Activated CD8-positive, alpha-beta memory T cell treated with anti-CD3 and anti-CD28 coated beads for 36 hours (primary cell): ENCODE data around the gene SLC22A4. TPM values are rescaled to one million over a fixed set of nuclear protein-coding genes. Genes with fewer than 3 reads are reported as not detected.

ENCODE experiments used
- CTCF ChIA-PET: fragments of 350-600 bp; sonication (Branson Sonifier 250); formaldehyde crosslinking; loops from one replicate; lab custom pipeline; 2021; ENCODE audit warnings: antibody characterized with exemption; lab: Charles Lee
- POLR2A ChIA-PET: fragments of 350-600 bp; sonication (Branson Sonifier 250); formaldehyde crosslinking; loops from one replicate; lab custom pipeline; 2021; ENCODE audit warnings: antibody characterized with exemption; lab: Charles Lee
- total RNA-seq, 2 experiments: library from RNA; stranded (reverse); gene quantifications; one replicate each; pipeline ENCODE4 v1.2.3, GENCODE V29; 2021

The SLC22A4 gene
- total RNA-seq, 2 experiments from 2014 or later: 1.6 to 2.2 TPM

GRCh38 chr5:132271251-132272246 lies 22.6 kb upstream of the SLC22A4 start:
- CTCF ChIA-PET: interaction anchor here (0.8 to 2.3 kb wide), 15 partner anchors 9 to 218 kb away, joined by 3 to 10 read pairs (median 4); partner anchors contain the start of genes P4HA2, SLC22A4 and SLC22A5
- POLR2A ChIA-PET: interaction anchor here (0.9 kb wide), 1 partner anchor 22 kb away, joined by 3 read pairs; no protein-coding TSS in a partner anchor

GRCh38 chr5:132272311-132273210 lies 21.6 kb upstream of the SLC22A4 start:
- ChIA-PET POLR2A (interaction anchor here (0.9 kb wide), 1 partner anchor 21 kb away, joined by 3 read pairs; no protein-coding TSS in a partner anchor), CTCF (interaction anchor here (0.7 to 2.3 kb wide), 18 partner anchors 9 to 244 kb away, joined by 3 to 10 read pairs (median 4); partner anchors contain the start of genes P4HA2, SLC22A4 and SLC22A5)

DNA sequence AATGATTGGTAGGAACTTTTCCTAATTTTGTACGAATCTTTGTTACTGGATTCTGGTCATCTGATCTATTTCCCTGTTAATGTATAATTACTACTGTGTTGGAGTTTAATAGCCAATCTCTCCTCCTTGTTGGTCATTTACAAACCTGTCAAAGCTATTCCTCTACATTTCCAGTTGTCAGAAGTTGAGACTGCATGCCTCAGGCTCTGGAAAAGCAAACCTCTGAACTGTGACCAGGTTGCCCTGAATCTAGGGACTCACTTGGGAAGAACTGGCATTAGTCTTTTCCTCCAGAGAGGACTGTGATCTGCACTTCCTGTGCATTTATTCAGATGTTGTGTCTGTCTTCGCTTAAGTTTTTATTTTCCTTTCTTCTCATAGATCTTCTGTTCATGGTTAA lies 20.6 kb upstream of the SLC22A4 start:
- CTCF ChIA-PET: interaction anchor here (0.9 to 2.3 kb wide), 3 partner anchors 46 to 219 kb away, joined by 3 to 7 read pairs (median 4); partner anchors contain the start of genes P4HA2 and SLC22A5

GRCh38 chr5:132274050-132274792 lies 20.0 kb upstream of the SLC22A4 start:
- ChIA-PET CTCF (no interaction called here), POLR2A (interaction anchor here (0.6 kb wide), 1 partner anchor 112 kb away, joined by 3 read pairs; no protein-coding TSS in a partner anchor)

More for the DNA sequence above, 20.6 kb upstream of the SLC22A4 start:
- POLR2A ChIA-PET: interaction anchor here (0.6 kb wide), 1 partner anchor 113 kb away, joined by 3 read pairs; no protein-coding TSS in a partner anchor

- POLR2A ChIA-PET: no interaction called here
- CTCF ChIA-PET: interaction anchor here (1.4 kb wide), 1 partner anchor 16 kb away, joined by 3 read pairs; no protein-coding TSS in a partner anchor
These were observed 18.6 kb upstream of the SLC22A4 start for GRCh38 chr5:132275367-132276220.

DNA sequence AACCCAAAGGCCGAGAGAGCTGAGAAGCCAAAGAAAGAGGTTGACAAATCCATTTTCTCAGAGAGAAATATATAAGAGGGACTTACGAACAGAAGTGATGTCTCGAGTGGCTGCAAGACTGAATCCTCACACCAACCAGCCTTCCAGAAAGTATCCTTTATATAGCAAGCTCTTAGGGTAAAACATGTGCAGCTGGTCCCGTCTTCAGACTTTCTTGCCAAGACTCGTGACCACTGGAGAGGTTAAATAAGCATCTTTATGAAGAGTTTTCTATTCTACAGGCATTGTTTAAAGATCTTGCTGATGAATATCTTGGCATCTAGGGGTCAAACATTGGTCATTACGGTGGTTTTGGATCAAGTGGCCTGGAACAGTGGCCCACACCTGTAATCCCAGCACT lies 16.9 kb upstream of the SLC22A4 start:
- ChIA-PET CTCF (interaction anchor here (0.6 kb wide), 1 partner anchor 778 kb away, joined by 4 read pairs; no protein-coding TSS in a partner anchor), POLR2A (no interaction called here)

DNA sequence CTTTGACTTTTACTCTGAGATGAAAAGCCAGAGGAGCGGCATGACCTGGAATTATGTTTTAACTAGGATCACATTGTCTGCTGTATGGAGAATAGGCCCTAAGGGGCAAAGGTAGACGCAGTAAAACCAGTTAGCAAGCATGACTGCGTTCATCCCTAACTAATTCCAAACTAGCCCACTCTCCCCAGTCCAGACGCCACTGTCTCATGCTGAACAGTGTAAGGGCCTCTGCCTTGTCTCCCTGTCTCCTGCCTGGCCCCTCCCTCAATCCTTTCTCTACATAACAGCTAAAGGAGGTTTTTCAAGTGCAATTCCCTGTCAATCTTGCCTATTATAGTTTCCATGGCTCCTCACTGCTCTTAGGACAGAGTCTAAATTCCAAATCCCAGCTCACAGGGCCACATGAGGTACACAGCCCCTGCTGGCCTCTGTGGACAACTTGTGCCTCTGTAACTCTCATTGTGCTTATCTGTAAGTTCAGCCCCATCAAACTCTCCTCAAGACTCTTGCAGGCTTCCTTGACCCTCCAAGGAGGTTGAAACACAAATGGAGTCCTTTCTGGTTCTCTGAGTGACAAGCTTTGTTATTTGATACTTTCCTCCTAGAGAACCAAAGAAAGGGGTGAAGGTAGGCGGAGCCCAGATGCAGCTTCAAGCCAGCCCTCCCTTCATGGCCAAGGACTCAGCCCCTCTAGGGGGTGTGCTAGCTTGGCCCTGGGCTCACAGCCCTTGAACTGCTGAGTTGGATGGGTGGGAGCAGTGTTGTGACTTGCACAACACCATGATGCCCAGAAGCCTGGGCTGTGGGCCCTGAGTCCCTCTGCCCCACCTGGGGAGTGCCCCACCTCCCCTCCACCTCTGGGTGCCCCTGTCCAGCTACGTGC lies 16.0 kb upstream of the SLC22A4 start:
- ChIA-PET CTCF (no interaction called here), POLR2A (no interaction called here)

GRCh38 chr5:132279801-132280200 lies 14.4 kb upstream of the SLC22A4 start:
- POLR2A ChIA-PET: no interaction called here
- CTCF ChIA-PET: no interaction called here

DNA sequence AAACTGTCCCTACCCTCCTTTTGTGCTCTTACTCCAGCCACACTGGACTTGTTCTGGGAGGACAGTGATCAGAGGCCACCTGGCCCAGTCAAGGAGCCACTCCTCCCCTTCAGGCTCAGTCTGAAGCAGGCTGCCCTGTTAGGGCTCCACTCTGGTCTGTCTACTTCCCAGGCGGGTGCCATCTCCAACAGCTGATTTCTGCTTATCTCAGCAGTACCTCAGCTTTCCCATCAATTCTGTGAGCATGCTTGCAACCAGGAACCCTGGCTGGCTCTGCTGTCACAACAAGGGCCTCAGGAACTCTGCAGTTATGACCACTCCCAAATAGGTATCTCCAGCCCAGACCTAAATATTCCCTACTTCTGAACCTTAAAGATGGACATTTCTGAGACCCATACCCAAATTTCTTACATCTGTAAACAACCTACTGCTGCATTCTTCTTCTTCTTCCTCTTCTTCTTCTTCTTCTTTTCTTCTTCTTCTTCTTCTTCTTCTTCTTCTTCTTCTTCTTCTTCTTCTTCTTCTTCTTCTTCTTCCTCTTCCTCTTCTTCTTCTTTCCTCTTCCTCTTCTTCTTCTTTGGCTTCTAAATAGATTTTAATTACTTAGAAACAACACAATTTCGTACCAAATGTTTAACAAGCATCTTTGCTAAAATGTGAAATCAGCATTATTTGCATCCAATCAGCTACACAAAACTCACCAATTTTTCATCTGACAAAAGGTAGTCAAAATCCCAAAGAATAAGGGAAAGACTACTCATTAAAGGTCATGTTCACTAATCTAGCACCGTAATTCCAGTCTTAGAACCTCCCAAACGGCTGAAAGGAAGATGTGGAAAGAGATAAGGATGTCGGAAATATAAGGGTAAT lies 13.6 kb upstream of the SLC22A4 start:
- CTCF ChIA-PET: interaction anchor here (0.6 to 1.3 kb wide), 3 partner anchors 8 to 114 kb away, joined by 3 to 4 read pairs (median 4); partner anchors contain the start of gene SLC22A4
- POLR2A ChIA-PET: no interaction called here

DNA sequence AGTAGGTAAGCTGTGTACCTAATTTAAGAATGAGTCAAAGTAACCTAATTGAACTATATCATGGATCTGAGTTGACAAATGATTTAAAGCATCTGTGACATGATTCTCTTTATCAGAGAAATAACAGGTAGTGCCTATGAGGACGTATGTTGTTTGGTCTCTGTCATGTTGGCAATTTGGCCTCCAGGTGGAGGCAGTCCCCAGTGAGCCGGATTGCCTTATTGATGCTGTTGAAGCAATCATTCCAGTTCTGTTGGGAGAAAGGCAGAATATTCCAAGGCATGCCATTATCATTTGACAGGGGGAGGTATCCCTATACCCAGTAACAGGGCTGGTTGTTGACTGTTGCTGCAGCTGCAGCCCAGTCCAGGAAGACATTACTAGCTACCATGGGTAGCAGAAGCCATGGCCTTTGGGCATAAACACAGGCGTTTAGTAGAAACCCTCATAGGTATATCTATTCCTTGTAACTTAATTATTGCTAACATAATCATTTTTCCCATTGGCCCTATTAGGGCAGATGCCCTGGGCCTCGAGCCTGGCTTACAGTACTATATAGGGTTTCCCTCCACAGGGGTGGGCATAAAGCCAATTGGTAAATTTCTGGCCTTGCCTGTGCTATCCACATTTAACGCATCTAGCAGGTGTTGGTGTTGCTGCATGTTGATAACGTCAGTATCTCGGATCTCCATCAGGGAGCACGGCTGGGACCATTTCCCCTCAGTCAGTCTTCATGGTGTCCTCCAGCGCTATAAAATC lies 12.2 kb upstream of the SLC22A4 start:
- ChIA-PET POLR2A (interaction anchor here (0.6 kb wide), 1 partner anchor 90 kb away, joined by 3 read pairs; no protein-coding TSS in a partner anchor), CTCF (interaction anchor here (1.3 kb wide), 1 partner anchor 9 kb away, joined by 4 read pairs; no protein-coding TSS in a partner anchor)

- ChIA-PET POLR2A (no interaction called here), CTCF (interaction anchor here (0.6 to 1.2 kb wide), 2 partner anchors 8 to 11 kb away, joined by 3 read pairs; no protein-coding TSS in a partner anchor)
These were observed 10.7 kb upstream of the SLC22A4 start for GRCh38 chr5:132283423-132284043.

GRCh38 chr5:132289097-132289496 lies 5.1 kb upstream of the SLC22A4 start:
- CTCF ChIA-PET: no interaction called here
- POLR2A ChIA-PET: no interaction called here

GRCh38 chr5:132291026-132291425 lies 3.2 kb upstream of the SLC22A4 start:
- CTCF ChIA-PET: interaction anchor here (0.6 to 0.9 kb wide), 3 partner anchors 7 to 303 kb away, joined by 3 to 4 read pairs (median 3); no protein-coding TSS in a partner anchor
- POLR2A ChIA-PET: no interaction called here
